Measurements from ENCODE around the gene GPRC5D. TPM values are rescaled to one million over a fixed set of nuclear protein-coding genes. Genes with fewer than 3 reads are reported as not detected.

The GPRC5D gene
- polyA plus RNA-seq, 1 donor (not counting 4 experiments of a cell fraction or from before 2014, with no cell fraction given) = 0.08 TPM

DNA sequence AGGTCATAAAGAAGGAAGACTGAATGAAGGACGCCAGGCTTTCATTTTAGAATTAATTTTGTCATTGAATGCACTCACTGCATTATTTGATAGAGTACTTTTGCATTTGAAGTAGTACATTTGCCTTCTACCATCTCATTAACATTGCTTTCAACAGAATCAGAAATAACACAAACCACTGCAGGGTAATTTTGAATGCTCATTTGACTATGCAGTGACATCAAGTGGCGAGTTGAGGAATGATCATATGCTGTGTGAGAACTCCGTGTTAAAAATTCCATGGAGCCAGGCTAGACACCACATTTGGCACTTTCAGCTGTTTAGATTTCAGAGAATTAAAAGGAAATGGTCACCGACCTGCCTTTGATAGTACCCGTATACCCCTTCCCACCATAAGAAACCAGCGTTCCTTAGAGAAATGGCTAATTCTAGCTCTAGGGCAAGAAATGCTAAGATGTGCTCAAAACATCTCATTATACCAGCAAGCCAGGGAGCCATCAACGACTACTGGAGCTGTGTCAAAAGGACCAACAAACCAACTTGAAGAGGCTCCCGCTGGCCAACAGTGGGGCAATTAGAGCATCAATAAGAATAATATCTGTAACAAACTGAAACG lies 31.6 kb upstream of the GPRC5D start:
- FAIRE-seq (peak; percentile 86), DNase-seq (ENCODE audit: low read depth, low spot score) (no peak)
- Histone ChIP-seq H3K36me3 (ENCODE audit: control insufficient read depth in 2 of 2, extremely low read depth in 1 of 2, insufficient read depth in 2 of 2, low read length in 2 of 2) (peaks cover 24 to 32% of the 10 kb centered on the region in 2 experiments), H3K4me2 (ENCODE audit: control insufficient read depth, extremely low read depth, insufficient read depth, low read depth, low read length) (no peak overlapping the region), H3K27ac (ENCODE audit: control insufficient read depth, insufficient read depth, low read length) (no peak overlapping the region), H4K20me1 (ENCODE audit: control insufficient read depth, extremely low read depth, insufficient read depth, low read length) (no peaks in the 10 kb centered on the region), H3K9ac (ENCODE audit: control insufficient read depth, extremely low read depth, insufficient read depth, low read length) (no peak overlapping the region), H3K79me2 (ENCODE audit: control insufficient read depth, insufficient read depth, low read length) (no peaks in the 10 kb centered on the region), H3K27me3 (ENCODE audit: control insufficient read depth, extremely low read depth, insufficient read depth, low read length) (no peaks in the 10 kb centered on the region), H2AFZ (ENCODE audit: control insufficient read depth, low read length) (no peak overlapping the region), H3K4me1 (ENCODE audit: control insufficient read depth, extremely low read depth, insufficient read depth, low read length) (peaks cover 4% of the 10 kb centered on the region), H3K9me3 (ENCODE audit: control insufficient read depth, low read depth, low read length) (no peaks in the 10 kb centered on the region), H3K4me3 (ENCODE audit: control insufficient read depth in 2 of 3, extremely low read depth in 1 of 3, insufficient read depth in 2 of 3, low read depth in 1 of 3, low read length in 3 of 3) (no peak overlapping the region), H3K9me1 (ENCODE audit: control insufficient read depth, extremely low read depth, insufficient read depth, low read length) (no peaks in the 10 kb centered on the region)
- TF ChIP-seq EZH2 (IDR thresholded peaks at IDR 0.05; ENCODE audit: low read length) = no peak
- TF ChIP-seq, protein P1, sequence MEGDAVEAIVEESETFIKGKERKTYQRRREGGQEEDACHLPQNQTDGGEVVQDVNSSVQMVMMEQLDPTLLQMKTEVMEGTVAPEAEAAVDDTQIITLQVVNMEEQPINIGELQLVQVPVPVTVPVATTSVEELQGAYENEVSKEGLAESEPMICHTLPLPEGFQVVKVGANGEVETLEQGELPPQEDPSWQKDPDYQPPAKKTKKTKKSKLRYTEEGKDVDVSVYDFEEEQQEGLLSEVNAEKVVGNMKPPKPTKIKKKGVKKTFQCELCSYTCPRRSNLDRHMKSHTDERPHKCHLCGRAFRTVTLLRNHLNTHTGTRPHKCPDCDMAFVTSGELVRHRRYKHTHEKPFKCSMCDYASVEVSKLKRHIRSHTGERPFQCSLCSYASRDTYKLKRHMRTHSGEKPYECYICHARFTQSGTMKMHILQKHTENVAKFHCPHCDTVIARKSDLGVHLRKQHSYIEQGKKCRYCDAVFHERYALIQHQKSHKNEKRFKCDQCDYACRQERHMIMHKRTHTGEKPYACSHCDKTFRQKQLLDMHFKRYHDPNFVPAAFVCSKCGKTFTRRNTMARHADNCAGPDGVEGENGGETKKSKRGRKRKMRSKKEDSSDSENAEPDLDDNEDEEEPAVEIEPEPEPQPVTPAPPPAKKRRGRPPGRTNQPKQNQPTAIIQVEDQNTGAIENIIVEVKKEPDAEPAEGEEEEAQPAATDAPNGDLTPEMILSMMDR (optimal IDR thresholded peaks at IDR 0.05 in 1 of 3, IDR thresholded peaks at IDR 0.05 in 1 of 3, conservative IDR thresholded peaks at IDR 0.05 in 1 of 3; ENCODE audit: extremely low read depth in 1 of 3, insufficient read depth in 2 of 3, low read length in 3 of 3) = peak; percentile 57 to 70 (median 70)
- dilution Hi-C loops (cut with MboI; ENCODE audit: extremely low pct_ligation_motif_present, low sequenced_read_pairs) = no loop called here

DNA sequence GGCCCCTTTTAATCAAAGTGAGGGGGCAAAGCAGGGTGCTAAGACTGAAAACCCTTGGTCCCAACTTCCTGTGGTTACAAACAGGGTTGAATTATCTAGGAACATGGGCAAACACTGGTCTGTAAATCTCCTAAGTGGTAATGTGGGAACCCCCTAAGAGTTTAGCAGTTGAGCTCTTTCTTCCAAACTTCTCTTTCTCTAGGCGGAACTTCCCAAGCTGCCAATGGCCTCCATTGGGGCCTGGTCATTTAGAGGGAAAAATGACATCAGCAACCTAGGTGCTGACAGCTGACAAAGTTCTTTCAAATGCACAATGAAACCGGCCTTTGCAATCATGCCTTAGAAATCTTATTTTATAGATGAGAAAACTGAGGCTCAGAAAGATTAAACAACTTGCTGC lies 30.4 kb upstream of the GPRC5D start:
- TF ChIP-seq, protein P1 (optimal IDR thresholded peaks at IDR 0.05 in 1 of 3, IDR thresholded peaks at IDR 0.05 in 1 of 3, conservative IDR thresholded peaks at IDR 0.05 in 1 of 3; ENCODE audit: extremely low read depth in 1 of 3, insufficient read depth in 2 of 3, low read length in 3 of 3) = no peak
- no peak for TF ChIP-seq EZH2 (IDR thresholded peaks at IDR 0.05; ENCODE audit: low read length)
- H3K79me2 ChIP-seq (ENCODE audit: control insufficient read depth, insufficient read depth, low read length) = no peaks in the 10 kb centered on the region
- H3K27me3 ChIP-seq (ENCODE audit: control insufficient read depth, extremely low read depth, insufficient read depth, low read length) = no peaks in the 10 kb centered on the region
- H3K9ac ChIP-seq (ENCODE audit: control insufficient read depth, extremely low read depth, insufficient read depth, low read length) = no peak overlapping the region
- no peak overlapping the region for H3K4me2 ChIP-seq (ENCODE audit: control insufficient read depth, extremely low read depth, insufficient read depth, low read depth, low read length)
- H3K4me1 ChIP-seq (ENCODE audit: control insufficient read depth, extremely low read depth, insufficient read depth, low read length) = peaks cover 4% of the 10 kb centered on the region
- no peak overlapping the region for H2AFZ ChIP-seq (ENCODE audit: control insufficient read depth, low read length)
- dilution Hi-C loops (cut with MboI; ENCODE audit: extremely low pct_ligation_motif_present, low sequenced_read_pairs) = no loop called here
- no peak for DNase-seq (ENCODE audit: low read depth, low spot score)
- peaks cover 24 to 32% of the 10 kb centered on the region in 2 experiments for H3K36me3 ChIP-seq (ENCODE audit: control insufficient read depth in 2 of 2, extremely low read depth in 1 of 2, insufficient read depth in 2 of 2, low read length in 2 of 2)
- H3K9me1 ChIP-seq (ENCODE audit: control insufficient read depth, extremely low read depth, insufficient read depth, low read length) = no peaks in the 10 kb centered on the region
- H3K27ac ChIP-seq (ENCODE audit: control insufficient read depth, insufficient read depth, low read length) = no peak overlapping the region
- H3K9me3 ChIP-seq (ENCODE audit: control insufficient read depth, low read depth, low read length) = no peaks in the 10 kb centered on the region
- no peak overlapping the region for H3K4me3 ChIP-seq (ENCODE audit: control insufficient read depth in 2 of 3, extremely low read depth in 1 of 3, insufficient read depth in 2 of 3, low read depth in 1 of 3, low read length in 3 of 3)
- FAIRE-seq = no peak
- H4K20me1 ChIP-seq (ENCODE audit: control insufficient read depth, extremely low read depth, insufficient read depth, low read length) = no peaks in the 10 kb centered on the region
